SK-N-SH (cell line): ENCODE data around the gene GTF2F2. TPM values are rescaled to one million over a fixed set of nuclear protein-coding genes. Genes with fewer than 3 reads are reported as not detected.

ENCODE experiments used
- CTCF ChIA-PET: fragments of 300-600, 350-600 bp; formaldehyde crosslinking; extraction: SDS; loops from one replicate; lab custom pipeline; 2021; lab: Yijun Ruan, JAX
- POLR2A ChIA-PET: fragments of 350-600 bp; sonication (Branson Sonifier 250); formaldehyde crosslinking; extraction: SDS; loops from one replicate; lab custom pipeline; 2020; ENCODE audit warnings: antibody characterized with exemption, inconsistent platforms; lab: Yijun Ruan, JAX
- DNase-seq: peaks from one replicate; pipeline ENCODE4 v3.0.0; 2012
- H2AFZ ChIP-seq: fragments of 200-600 bp; sonication (generic); 2 replicates; pipeline ENCODE4 v1.8.1; 2016; ENCODE audit warnings: antibody characterized with exemption, mild to moderate bottlenecking, low read depth
- H3F3A ChIP-seq: fragments of 200-600 bp; sonication (generic); replicated peaks from 2 replicates; pipeline ENCODE3; 2016; ENCODE audit warnings: antibody characterized with exemption, mild to moderate bottlenecking; ENCODE audit not compliant: insufficient read depth
- H3K27ac ChIP-seq, 2 experiments: fragments of 200-500 bp in 1 of 2; fragments of 200-600 bp in 1 of 2; sonication (Bioruptor generic) in 1 of 2; sonication (generic), shearing (Covaris generic) in 1 of 2; 2 replicates each; pipeline versions ENCODE4 v1.5.1 to v1.6.1; 2014 to 2016; ENCODE audit warnings: low read depth in 2 of 2, inconsistent platforms in 1 of 2, low read length in 1 of 2, mild to moderate bottlenecking in 1 of 2, mixed read lengths in 1 of 2
- H3K27me3 ChIP-seq: fragments of 200-600 bp; sonication (generic), shearing (Covaris generic); 2 replicates; pipeline ENCODE4 v1.6.1; 2016; ENCODE audit warnings: mixed run types; ENCODE audit not compliant: insufficient read depth
- H3K36me3 ChIP-seq, 2 experiments: fragments of 200-500 bp in 1 of 2; fragments of 200-600 bp in 1 of 2; sonication (Bioruptor generic) in 1 of 2; sonication (generic) in 1 of 2; replicated peaks in 1 of 2; 2 replicates each; pipeline versions ENCODE3 to v1.5.1; 2014 to 2016; ENCODE audit warnings: low read length in 1 of 2, mild to moderate bottlenecking in 1 of 2; ENCODE audit not compliant: insufficient read depth in 2 of 2, control insufficient read depth in 1 of 2
- H3K4me1 ChIP-seq, 2 experiments: fragments of 200-500 bp in 1 of 2; fragments of 200-600 bp in 1 of 2; sonication (Bioruptor generic) in 1 of 2; sonication (generic), shearing (Covaris generic) in 1 of 2; 2 replicates each; pipeline versions ENCODE4 v1.5.1 to v1.6.1; 2014 to 2016; ENCODE audit warnings: low read depth in 1 of 2, low read length in 1 of 2, mixed run types in 1 of 2; ENCODE audit not compliant: insufficient read depth in 2 of 2, control insufficient read depth in 1 of 2
- H3K4me2 ChIP-seq: fragments of 200-600 bp; sonication (generic), shearing (Covaris generic); 2 replicates; pipeline ENCODE4 v1.6.1; 2017; ENCODE audit warnings: mixed run types
- H3K4me3 ChIP-seq, 2 experiments: fragments of 200-500 bp in 1 of 2; fragments of 200-600 bp in 1 of 2; sonication (Bioruptor generic) in 1 of 2; sonication (generic), shearing (Covaris generic) in 1 of 2; 2 replicates each; pipeline versions ENCODE4 v1.5.1 to v1.8.1; 2014 to 2016; ENCODE audit warnings: low read depth in 2 of 2, inconsistent platforms in 1 of 2, low read length in 1 of 2, mild to moderate bottlenecking in 1 of 2, mixed read lengths in 1 of 2, moderate library complexity in 1 of 2
- H3K79me2 ChIP-seq: fragments of 200-600 bp; sonication (generic); 2 replicates; pipeline ENCODE4 v1.8.1; 2017; ENCODE audit warnings: mild to moderate bottlenecking; ENCODE audit not compliant: insufficient read depth
- H3K9ac ChIP-seq: fragments of 200-600 bp; sonication (generic); 2 replicates; pipeline ENCODE4 v1.6.1; 2017; ENCODE audit warnings: mixed run types
- H3K9me2 ChIP-seq: fragments of 200-600 bp; sonication (generic); 2 replicates; pipeline ENCODE4 v1.6.1; 2017; ENCODE audit warnings: mixed run types
- H3K9me3 ChIP-seq: fragments of 200-600 bp; sonication (generic); 2 replicates; pipeline ENCODE4 v1.6.1; 2017; ENCODE audit warnings: mixed run types, mild to moderate bottlenecking, moderate library complexity
- H4K20me1 ChIP-seq: fragments of 200-600 bp; sonication (generic); 2 replicates; pipeline ENCODE4 v1.6.1; 2017; ENCODE audit warnings: mild to moderate bottlenecking, mixed run types; ENCODE audit not compliant: insufficient read depth
- EZH2phosphoT487 ChIP-seq: fragments of 200-600 bp; sonication (generic); IDR thresholded peaks from 2 replicates; pipeline ENCODE4 v1.6.1; 2017; ENCODE audit warnings: low read depth, mixed run types, mild to moderate bottlenecking, antibody characterized with exemption, moderate library complexity, borderline replicate concordance
- FOXM1 ChIP-seq: IDR thresholded peaks from 2 replicates; pipeline ENCODE4 v1.4.0; 2012; ENCODE audit warnings: low read depth, mild to moderate bottlenecking
- NRF1 ChIP-seq: IDR thresholded peaks from 2 replicates; pipeline ENCODE4 v1.6.1; 2012; ENCODE audit warnings: low read depth, mild to moderate bottlenecking, low read length
- WGBS: methylation state at CpG from one replicate; pipeline ENCODE4 v1.1.6; 2017; ENCODE audit warnings: low lambda C conversion rate; 5-methylcytosine and 5-hydroxymethylcytosine counted together
- polyA plus RNA-seq, 3 experiments: library from polyadenylated mRNA; depleted of rRNA; stranded (reverse); fragments of >200 nt; gene quantifications; 2 replicates each; pipeline ENCODE4 v1.2.3, GENCODE V29; 2012
- TF ChIP-seq, protein P1 (sequence below): IDR thresholded peaks from 2 replicates; pipeline ENCODE4 v1.4.0; 2012; ENCODE audit warnings: low read depth, borderline replicate concordance
- TF ChIP-seq, protein P2 (sequence below): IDR thresholded peaks from 2 replicates; pipeline ENCODE4 v1.4.0; 2012; ENCODE audit warnings: low read depth, borderline replicate concordance
- TF ChIP-seq, protein P3 (sequence below): fragments of 150-350 bp; IDR thresholded peaks from 2 replicates; pipeline ENCODE4 v1.6.1; 2016; ENCODE audit warnings: mild to moderate bottlenecking, low read depth, low read length

Gene GTF2F2
- polyA plus RNA-seq, 1 of the 3 experiments (the other 2 are of a cell fraction) = 24.2 TPM

DNA sequence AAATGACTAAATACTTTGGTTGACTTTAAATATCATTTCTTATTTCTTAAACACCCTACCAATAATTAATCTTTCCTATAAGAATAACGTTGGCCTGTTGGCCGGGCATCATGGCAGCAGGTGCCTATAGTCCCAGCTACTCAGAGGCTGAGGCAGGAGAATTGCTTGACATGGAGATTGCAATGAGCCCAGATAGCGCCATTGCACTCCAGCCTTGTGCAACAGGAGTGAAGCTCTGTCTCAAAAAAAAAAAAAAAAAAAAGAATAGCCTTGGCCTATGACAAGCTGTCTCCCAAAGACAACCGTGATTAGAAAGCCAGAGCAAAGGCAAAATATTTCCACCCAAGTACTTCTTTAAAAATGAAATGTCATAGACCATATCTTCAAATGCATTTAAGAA is 105.1 kb downstream of the GTF2F2 start:
- 98% methylated on average over 4 of the region's 4 CpGs for WGBS
- ChIA-PET CTCF (no interaction called here), POLR2A (no interaction called here)
- H3K79me2 ChIP-seq = peaks cover 14% of the 10 kb centered on the region; the same call in 1 of the 2 replicates
- H3K27me3 ChIP-seq = no peaks in the 10 kb centered on the region
- H3K9me3 ChIP-seq = no peaks in the 10 kb centered on the region
- H3K4me1 ChIP-seq = peaks cover 0 to 15% of the 10 kb centered on the region in 2 experiments; a peak in 2 of 4 replicates
- H3K9ac ChIP-seq = no peak overlapping the region
- H3K36me3 ChIP-seq = peaks cover 0 to 3% of the 10 kb centered on the region in 2 experiments
- no peaks in the 10 kb centered on the region for H3K9me2 ChIP-seq
- H3K4me2 ChIP-seq = no peak overlapping the region
- H4K20me1 ChIP-seq = no peaks in the 10 kb centered on the region
- TF ChIP-seq, protein P1, sequence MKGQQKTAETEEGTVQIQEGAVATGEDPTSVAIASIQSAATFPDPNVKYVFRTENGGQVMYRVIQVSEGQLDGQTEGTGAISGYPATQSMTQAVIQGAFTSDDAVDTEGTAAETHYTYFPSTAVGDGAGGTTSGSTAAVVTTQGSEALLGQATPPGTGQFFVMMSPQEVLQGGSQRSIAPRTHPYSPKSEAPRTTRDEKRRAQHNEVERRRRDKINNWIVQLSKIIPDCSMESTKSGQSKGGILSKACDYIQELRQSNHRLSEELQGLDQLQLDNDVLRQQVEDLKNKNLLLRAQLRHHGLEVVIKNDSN = no peak
- TF ChIP-seq NRF1 = no peak
- H3F3A ChIP-seq = peaks cover 8% of the 10 kb centered on the region
- no peak overlapping the region for H3K4me3 ChIP-seq
- H3K27ac ChIP-seq = no peak overlapping the region
- DNase-seq = no peak
- no peak overlapping the region for H2AFZ ChIP-seq

DNA sequence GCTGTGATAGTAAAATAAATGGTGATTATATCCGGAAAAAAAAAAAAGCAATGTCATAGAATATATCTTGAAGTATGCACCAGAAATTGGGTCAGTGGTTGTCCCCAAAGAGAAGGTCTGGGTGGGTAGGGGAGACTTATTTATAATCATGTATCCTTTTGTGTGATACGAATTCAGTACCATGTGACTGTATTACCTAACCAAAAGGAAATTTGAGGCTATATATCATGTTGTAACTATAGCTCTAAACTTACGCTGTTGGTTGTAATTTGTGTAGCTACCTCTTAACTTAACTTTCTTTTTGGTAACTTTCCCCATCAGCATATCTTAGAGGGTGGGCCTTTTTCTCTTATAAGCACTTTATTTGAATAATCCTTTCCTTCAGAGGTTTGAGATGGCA is 105.7 kb downstream of the GTF2F2 start:
- no peak overlapping the region for H3K4me3 ChIP-seq
- H3K4me2 ChIP-seq = no peak overlapping the region
- no peaks in the 10 kb centered on the region for H4K20me1 ChIP-seq
- no peak overlapping the region for H3K9ac ChIP-seq
- ChIA-PET CTCF (no interaction called here), POLR2A (no interaction called here)
- H3K4me1 ChIP-seq = peaks cover 0 to 15% of the 10 kb centered on the region in 2 experiments; a peak in 2 of 4 replicates
- H3K79me2 ChIP-seq = peaks cover 14% of the 10 kb centered on the region; the same call in 1 of the 2 replicates
- no peaks in the 10 kb centered on the region for H3K9me3 ChIP-seq
- H3K27ac ChIP-seq = no peak overlapping the region
- H3K36me3 ChIP-seq = peaks cover 0 to 3% of the 10 kb centered on the region in 2 experiments
- DNase-seq = no peak
- TF ChIP-seq FOXM1 (no peak), EZH2phosphoT487 (no peak)
- TF ChIP-seq, protein P2, sequence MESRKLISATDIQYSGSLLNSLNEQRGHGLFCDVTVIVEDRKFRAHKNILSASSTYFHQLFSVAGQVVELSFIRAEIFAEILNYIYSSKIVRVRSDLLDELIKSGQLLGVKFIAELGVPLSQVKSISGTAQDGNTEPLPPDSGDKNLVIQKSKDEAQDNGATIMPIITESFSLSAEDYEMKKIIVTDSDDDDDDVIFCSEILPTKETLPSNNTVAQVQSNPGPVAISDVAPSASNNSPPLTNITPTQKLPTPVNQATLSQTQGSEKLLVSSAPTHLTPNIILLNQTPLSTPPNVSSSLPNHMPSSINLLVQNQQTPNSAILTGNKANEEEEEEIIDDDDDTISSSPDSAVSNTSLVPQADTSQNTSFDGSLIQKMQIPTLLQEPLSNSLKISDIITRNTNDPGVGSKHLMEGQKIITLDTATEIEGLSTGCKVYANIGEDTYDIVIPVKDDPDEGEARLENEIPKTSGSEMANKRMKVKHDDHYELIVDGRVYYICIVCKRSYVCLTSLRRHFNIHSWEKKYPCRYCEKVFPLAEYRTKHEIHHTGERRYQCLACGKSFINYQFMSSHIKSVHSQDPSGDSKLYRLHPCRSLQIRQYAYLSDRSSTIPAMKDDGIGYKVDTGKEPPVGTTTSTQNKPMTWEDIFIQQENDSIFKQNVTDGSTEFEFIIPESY = no peak
- TF ChIP-seq, protein P3, sequence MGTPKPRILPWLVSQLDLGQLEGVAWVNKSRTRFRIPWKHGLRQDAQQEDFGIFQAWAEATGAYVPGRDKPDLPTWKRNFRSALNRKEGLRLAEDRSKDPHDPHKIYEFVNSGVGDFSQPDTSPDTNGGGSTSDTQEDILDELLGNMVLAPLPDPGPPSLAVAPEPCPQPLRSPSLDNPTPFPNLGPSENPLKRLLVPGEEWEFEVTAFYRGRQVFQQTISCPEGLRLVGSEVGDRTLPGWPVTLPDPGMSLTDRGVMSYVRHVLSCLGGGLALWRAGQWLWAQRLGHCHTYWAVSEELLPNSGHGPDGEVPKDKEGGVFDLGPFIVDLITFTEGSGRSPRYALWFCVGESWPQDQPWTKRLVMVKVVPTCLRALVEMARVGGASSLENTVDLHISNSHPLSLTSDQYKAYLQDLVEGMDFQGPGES = no peak
- H3K9me2 ChIP-seq = no peaks in the 10 kb centered on the region
- H3K27me3 ChIP-seq = no peaks in the 10 kb centered on the region
- H2AFZ ChIP-seq = no peak overlapping the region
- peaks cover 8% of the 10 kb centered on the region for H3F3A ChIP-seq
- WGBS = 91% methylated on average over 3 of the region's 3 CpGs
